HCT116 (cell line): ENCODE results near the gene DGKB. TPM values are rescaled to one million over a fixed set of nuclear protein-coding genes. Genes with fewer than 3 reads are reported as not detected.

Source experiments
- ATAC-seq: fragments of 200-7000 bp; cut with Tn5 transposase; 2 replicates; pipeline ENCODE4 v1.9.1; 2020; ENCODE audit warnings: mild to moderate bottlenecking, moderate library complexity
- BruUV-seq: library from RNA; stranded (reverse); fragments of 400-500 nt; replicated peaks from 2 replicates; lab custom pipeline; 2021; lab: Mats Ljungman, UMichigan
- CTCF ChIA-PET: fragments of 300-600 bp; sonication (Branson Sonifier 250); formaldehyde crosslinking; loops from one replicate; lab custom pipeline; 2021; ENCODE audit warnings: antibody characterized with exemption; lab: Charles Lee
- POLR2A ChIA-PET: fragments of 300-600, 350-600 bp; sonication (Branson Sonifier 250); formaldehyde crosslinking; loops from one replicate; lab custom pipeline; 2021; ENCODE audit warnings: antibody characterized with exemption; lab: Charles Lee
- RAD21 ChIA-PET, 2 experiments: fragments of 300-600 bp; sonication (Branson Sonifier 250); formaldehyde crosslinking; loops; one replicate each; lab custom pipeline; 2023; ENCODE audit warnings: low total read pairs in 2 of 2; ENCODE audit not compliant: uncharacterized antibody in 2 of 2, unreplicated experiment in 2 of 2, low non-redundant PET in 1 of 2; lab: Charles Lee
- DNase-seq: peaks from one replicate; pipeline ENCODE4 v3.0.0-alpha.2; 2010; ENCODE audit warnings: low read depth, low spot score
- H2AFZ ChIP-seq: fragments of 200-600 bp; shearing (Covaris generic), sonication (generic); 2 replicates; pipeline ENCODE4 v1.6.1; 2017; ENCODE audit warnings: low read depth, mixed run types, mixed read lengths, antibody characterized with exemption, low read length; ENCODE audit not compliant: poor library complexity, severe bottlenecking
- H3K27ac ChIP-seq: 2 replicates; pipeline ENCODE4 v1.5.1; 2012; ENCODE audit warnings: low read depth, low read length
- H3K27me3 ChIP-seq: fragments of 200-600 bp; sonication (generic); 2 replicates; pipeline ENCODE4 v1.6.1; 2016; ENCODE audit warnings: mixed run types, low read length, mixed read lengths; ENCODE audit not compliant: insufficient read depth
- H3K36me3 ChIP-seq, 2 experiments: fragments of 200-500 bp in 1 of 2; fragments of 200-600 bp in 1 of 2; sonication (Bioruptor generic) in 1 of 2; sonication (generic) in 1 of 2; 2 replicates each; pipeline versions ENCODE4 v1.5.1 to v1.6.1; 2014 to 2016; ENCODE audit warnings: low read length in 2 of 2, inconsistent platforms in 1 of 2, mixed read lengths in 1 of 2, mixed run types in 1 of 2; ENCODE audit not compliant: insufficient read depth in 2 of 2, control insufficient read depth in 1 of 2
- H3K4me1 ChIP-seq, 2 experiments: fragments of 200-600 bp in 1 of 2; sonication (generic) in 1 of 2; 2 replicates each; pipeline versions ENCODE4 v1.5.1 to v1.6.1; 2012 to 2017; ENCODE audit warnings: low read length in 2 of 2, inconsistent platforms in 1 of 2, mild to moderate bottlenecking in 1 of 2, mixed read lengths in 1 of 2, mixed run types in 1 of 2, moderate library complexity in 1 of 2; ENCODE audit not compliant: insufficient read depth in 2 of 2, control insufficient read depth in 1 of 2
- H3K4me2 ChIP-seq: fragments of 200-600 bp; sonication (generic); 2 replicates; pipeline ENCODE4 v1.6.1; 2017; ENCODE audit warnings: mixed run types, low read length, mixed read lengths
- H3K4me3 ChIP-seq, 2 experiments: fragments of 200-600 bp in 1 of 2; sonication (generic) in 1 of 2; replicated peaks in 1 of 2; 2 replicates each; pipeline ENCODE4 v1.5.1; 2011 to 2016; ENCODE audit warnings: low read length in 2 of 2, control low read depth in 1 of 2, low read depth in 1 of 2, mild to moderate bottlenecking in 1 of 2, mixed read lengths in 1 of 2, mixed run types in 1 of 2
- H3K79me2 ChIP-seq: fragments of 200-600 bp; sonication (generic); 2 replicates; pipeline ENCODE4 v1.6.1; 2017; ENCODE audit warnings: mild to moderate bottlenecking, mixed run types, low read length, moderate library complexity, mixed read lengths; ENCODE audit not compliant: insufficient read depth
- H3K9ac ChIP-seq: fragments of 200-600 bp; sonication (generic); 2 replicates; pipeline ENCODE4 v1.6.1; 2016; ENCODE audit warnings: low read length, mixed read lengths
- H3K9me2 ChIP-seq: fragments of 200-600 bp; sonication (generic), shearing (Covaris generic); 2 replicates; pipeline ENCODE4 v1.6.1; 2017; ENCODE audit warnings: mixed run types, mild to moderate bottlenecking, moderate library complexity; ENCODE audit not compliant: insufficient read depth
- H3K9me3 ChIP-seq, 2 experiments: fragments of 200-500 bp in 1 of 2; fragments of 200-600 bp in 1 of 2; sonication (Bioruptor generic) in 1 of 2; sonication (generic) in 1 of 2; 2 replicates each; pipeline ENCODE4 v1.6.1; 2014 to 2017; ENCODE audit warnings: low read length in 2 of 2, mixed read lengths in 2 of 2, inconsistent platforms in 1 of 2, low read depth in 1 of 2, mild to moderate bottlenecking in 1 of 2, mixed run types in 1 of 2, moderate library complexity in 1 of 2; ENCODE audit not compliant: control insufficient read depth in 1 of 2, insufficient read depth in 1 of 2
- H4K20me1 ChIP-seq: fragments of 200-600 bp; sonication (generic), shearing (Covaris generic); 2 replicates; pipeline ENCODE4 v1.6.1; 2017; ENCODE audit warnings: mixed run types, mild to moderate bottlenecking, moderate library complexity; ENCODE audit not compliant: insufficient read depth
- CBX3 ChIP-seq: IDR thresholded peaks from 2 replicates; pipeline ENCODE4 v1.6.1; 2012; ENCODE audit warnings: low read depth
- CEBPB ChIP-seq: IDR thresholded peaks from 2 replicates; pipeline ENCODE4 v1.6.1; 2012; ENCODE audit warnings: low read depth
- EGR1 ChIP-seq: IDR thresholded peaks from 2 replicates; pipeline ENCODE4 v1.6.1; 2012; ENCODE audit warnings: low read depth
- ELF1 ChIP-seq: IDR thresholded peaks from 2 replicates; pipeline ENCODE4 v1.6.1; 2012; ENCODE audit warnings: low read depth, borderline replicate concordance
- EZH2 ChIP-seq: fragments of 200-600 bp; sonication (generic); IDR thresholded peaks from 2 replicates; pipeline ENCODE4 v1.6.1; 2017; ENCODE audit warnings: antibody characterized with exemption, mixed run types
- EZH2phosphoT487 ChIP-seq: fragments of 200-600 bp; IDR thresholded peaks from 2 replicates; pipeline ENCODE4 v1.6.1; 2018; ENCODE audit warnings: antibody characterized with exemption, borderline replicate concordance
- JUND ChIP-seq: IDR thresholded peaks from 2 replicates; pipeline ENCODE4 v1.6.1; 2012
- MAX ChIP-seq: IDR thresholded peaks from 2 replicates; pipeline ENCODE4 v1.6.1; 2012
- RAD21 ChIP-seq: IDR thresholded peaks from 2 replicates; pipeline ENCODE4 v1.6.1; 2012; ENCODE audit warnings: low read depth, mild to moderate bottlenecking
- REST ChIP-seq: IDR thresholded peaks from 2 replicates; pipeline ENCODE4 v1.6.1; 2012; ENCODE audit warnings: low read depth
- SP1 ChIP-seq: IDR thresholded peaks from 2 replicates; pipeline ENCODE4 v1.6.1; 2012; ENCODE audit warnings: low read depth
- YY1 ChIP-seq: IDR thresholded peaks from 2 replicates; pipeline ENCODE4 v1.6.1; 2011; ENCODE audit warnings: low read length, low read depth, moderate library complexity, mild to moderate bottlenecking; ENCODE audit not compliant: insufficient replicate concordance; ENCODE audit errors: extremely low read depth
- ZBTB33 ChIP-seq: IDR thresholded peaks from 2 replicates; pipeline ENCODE4 v1.6.1; 2011; ENCODE audit warnings: mild to moderate bottlenecking, low read length, moderate library complexity; ENCODE audit not compliant: insufficient replicate concordance; ENCODE audit errors: extremely low read depth
- ZFX ChIP-seq: fragments of 450-650 bp; IDR thresholded peaks from 2 replicates; pipeline ENCODE4 v1.6.1; 2017
- ZNF274 ChIP-seq: fragments of 200-500 bp; sonication (Bioruptor generic); IDR thresholded peaks from 2 replicates; pipeline ENCODE4 v1.6.1; 2014; ENCODE audit warnings: mild to moderate bottlenecking, low read depth, low read length, inconsistent platforms
- intact Hi-C: fragments of 100-400 bp; cut with micrococcal nuclease; formaldehyde crosslinking; loops from 2 replicates; pipeline ENCODE4 v1.10.0; 2022
- total RNA-seq: library from RNA; stranded (reverse); gene quantifications from one replicate; pipeline ENCODE4 v1.2.1, GENCODE V29; 2021; ENCODE audit not compliant: unreplicated experiment

The DGKB gene
- total RNA-seq, 1 experiment from 2014 or later, result 0.05 TPM

- H2AFZ ChIP-seq, result no peak overlapping the region
- H3K4me1 ChIP-seq, result no peaks in the 10 kb centered on the region
- H3K9me2 ChIP-seq, result no peaks in the 10 kb centered on the region
- ChIA-PET CTCF (no interaction called here), RAD21 (no interaction called here), POLR2A (no interaction called here)
- H3K27ac ChIP-seq, result no peak overlapping the region
- intact Hi-C loops, result no loop called here
- no peaks in the 10 kb centered on the region for H3K27me3 ChIP-seq
- no TSS peak for BruUV-seq
- no peak overlapping the region for H3K4me2 ChIP-seq
- DNase-seq, result no peak
- ATAC-seq, result no peak
- TF ChIP-seq CEBPB (no peak), EGR1 (no peak), EZH2 (no peak), ZNF274 (no peak), RAD21 (no peak)
- no peaks in the 10 kb centered on the region for H3K36me3 ChIP-seq
- no peaks in the 10 kb centered on the region for H3K79me2 ChIP-seq
- no peaks in the 10 kb centered on the region for H3K9me3 ChIP-seq
- H3K4me3 ChIP-seq, result no peak overlapping the region
- no peak overlapping the region for H3K9ac ChIP-seq
- no peaks in the 10 kb centered on the region for H4K20me1 ChIP-seq
Observed at GRCh38 chr7:14828053-14828452, 74.5 kb downstream of the DGKB start.

- intact Hi-C loops, result no loop called here
- Histone ChIP-seq H3K27me3 (no peaks in the 10 kb centered on the region), H3K79me2 (no peaks in the 10 kb centered on the region), H3K9me3 (no peaks in the 10 kb centered on the region), H3K4me3 (no peak overlapping the region), H3K27ac (no peak overlapping the region), H3K9me2 (no peaks in the 10 kb centered on the region; the same call in 1 of the 2 replicates), H4K20me1 (no peaks in the 10 kb centered on the region), H3K36me3 (no peaks in the 10 kb centered on the region), H3K4me1 (no peaks in the 10 kb centered on the region), H3K9ac (no peak overlapping the region), H3K4me2 (no peak overlapping the region), H2AFZ (no peak overlapping the region)
- ATAC-seq, result no peak
- ChIA-PET CTCF (no interaction called here), RAD21 (no interaction called here), POLR2A (no interaction called here)
- no TSS peak for BruUV-seq
- DNase-seq, result no peak
- no peak for TF ChIP-seq ZBTB33
- no peak for TF ChIP-seq RAD21
- TF ChIP-seq EGR1, result no peak
- no peak for TF ChIP-seq SP1
- TF ChIP-seq ZFX, result no peak
- no peak for TF ChIP-seq EZH2
- no peak for TF ChIP-seq JUND
- TF ChIP-seq REST, result no peak
- TF ChIP-seq ZNF274, result no peak
- TF ChIP-seq CBX3, result no peak
- TF ChIP-seq MAX, result no peak
- TF ChIP-seq ELF1, result no peak
- TF ChIP-seq EZH2phosphoT487, result no peak
- TF ChIP-seq YY1, result no peak
Observed at GRCh38 chr7:14826426-14826825, 76.1 kb downstream of the DGKB start.
